K562 (cell line): ENCODE results near the gene HP1BP3. TPM values are rescaled to one million over a fixed set of nuclear protein-coding genes. Genes with fewer than 3 reads are reported as not detected.

Experiments used
- ATF7 ChIP-seq: fragments of 450-650 bp; IDR thresholded peaks from 2 replicates; pipeline ENCODE4 v1.7.1; 2014; ENCODE audit warnings: mild to moderate bottlenecking, moderate library complexity
- CREBBP ChIP-seq: IDR thresholded peaks from one replicate; pipeline ENCODE4 v1.6.1; 2012; ENCODE audit warnings: low read depth, mild to moderate bottlenecking, control low read depth, inconsistent platforms, low read length
- ETV1 ChIP-seq: fragments of 450-650 bp; conservative IDR thresholded peaks from 2 replicates; pipeline ENCODE4 v1.6.1; 2016; ENCODE audit warnings: missing genetic modification characterization, control low read depth, low read depth, missing compliant biosample characterization
- HDAC3 ChIP-seq: fragments of 450-650 bp; IDR thresholded peaks from 2 replicates; pipeline ENCODE4 v1.6.1; 2018; ENCODE audit warnings: borderline replicate concordance, mild to moderate bottlenecking, moderate library complexity; ENCODE audit not compliant: partially characterized antibody
- JUND ChIP-seq, 2 experiments: IDR thresholded peaks; 2 replicates in 1 of 2; 3 replicates in 1 of 2; pipeline ENCODE4 v1.6.1; 2011; ENCODE audit warnings: borderline replicate concordance in 2 of 2, low read depth in 2 of 2, low read length in 2 of 2, improper control_type of control experiment in 1 of 2, missing biosample characterization in 1 of 2, missing genetic modification characterization in 1 of 2, missing genetic modification reagents in 1 of 2
- MCM2 ChIP-seq: fragments of 450-650 bp; IDR thresholded peaks from 2 replicates; pipeline ENCODE4 v1.6.1; 2017; ENCODE audit warnings: low read depth, mild to moderate bottlenecking
- NCOA1 ChIP-seq: fragments of 450-650 bp; IDR thresholded peaks from 2 replicates; pipeline ENCODE4 v1.6.1; 2016; ENCODE audit warnings: low read depth
- PHB ChIP-seq: fragments of 250-450 bp; sonication (Bioruptor Pico); IDR thresholded peaks from 2 replicates; pipeline ENCODE4 v1.5.0; 2021
- PHF20 ChIP-seq: fragments of 450-650 bp; IDR thresholded peaks from 2 replicates; pipeline ENCODE4 v1.6.1; 2018; ENCODE audit not compliant: partially characterized antibody
- SMAD3 ChIP-seq: fragments of 450-650 bp; formaldehyde crosslinking; conservative IDR thresholded peaks from 2 replicates; pipeline ENCODE4 v1.4.0; 2020; ENCODE audit warnings: mild to moderate bottlenecking
- ZBED1 ChIP-seq: IDR thresholded peaks from 2 replicates; pipeline ENCODE4 v1.6.1; 2014
- ZNF23 ChIP-seq: fragments of 250-450 bp; sonication (Bioruptor Pico); IDR thresholded peaks from 2 replicates; pipeline ENCODE4 v1.4.0; 2020; ENCODE audit warnings: mild to moderate bottlenecking
- polyA plus RNA-seq, 8 experiments: library from polyadenylated mRNA; depleted of rRNA in 4 of 8; stranded (reverse) in 5 of 8; unstranded in 3 of 8; fragments of >200 nt; fragmentation: Nextera tagmentation in 2 of 8; fragmentation: Illumina TruSeq in 1 of 8; extraction: Ambion mirVana in 2 of 8; extraction: Trizol in 1 of 8; gene quantifications; 2 replicates each; pipeline versions ENCODE4 v1.2.1 to v1.2.3, GENCODE V29; 2011 to 2014; ENCODE audit warnings: inconsistent platforms in 1 of 8, missing spikeins in 1 of 8
- total RNA-seq, 7 experiments: library from RNA; depleted of rRNA in 6 of 7; stranded (reverse); fragments of >200 nt in 6 of 7; fragmentation: Illumina TruSeq in 2 of 7; extraction: Trizol in 2 of 7; gene quantifications; 2 replicates each; pipeline versions ENCODE4 v1.2.1 to v1.2.3, GENCODE V29; 2011 to 2021; ENCODE audit warnings: low replicate concordance in 1 of 7
- TF ChIP-seq, protein P1 (sequence below): fragments of 250-450 bp; sonication (Bioruptor Pico); IDR thresholded peaks from 2 replicates; pipeline ENCODE4 v1.4.0; 2020
- TF ChIP-seq, protein P2 (sequence below), 2 experiments: fragments of 150-350 bp in 1 of 2; IDR thresholded peaks; 2 replicates each; pipeline ENCODE4 v1.6.1; 2012 to 2016; ENCODE audit warnings: low read depth in 2 of 2, low read length in 2 of 2, mild to moderate bottlenecking in 1 of 2, moderate library complexity in 1 of 2
- TF ChIP-seq, protein P3 (sequence below): fragments of 250-450 bp; sonication (Bioruptor Pico); IDR thresholded peaks from 2 replicates; pipeline ENCODE4 v1.5.1; 2021; ENCODE audit warnings: mild to moderate bottlenecking

The HP1BP3 gene
- total and polyA plus RNA-seq, 9 of the 15 experiments (the other 6 are each of a cell fraction or from before 2014, with no cell fraction given): 57.3 to 513 (median 240) TPM

DNA sequence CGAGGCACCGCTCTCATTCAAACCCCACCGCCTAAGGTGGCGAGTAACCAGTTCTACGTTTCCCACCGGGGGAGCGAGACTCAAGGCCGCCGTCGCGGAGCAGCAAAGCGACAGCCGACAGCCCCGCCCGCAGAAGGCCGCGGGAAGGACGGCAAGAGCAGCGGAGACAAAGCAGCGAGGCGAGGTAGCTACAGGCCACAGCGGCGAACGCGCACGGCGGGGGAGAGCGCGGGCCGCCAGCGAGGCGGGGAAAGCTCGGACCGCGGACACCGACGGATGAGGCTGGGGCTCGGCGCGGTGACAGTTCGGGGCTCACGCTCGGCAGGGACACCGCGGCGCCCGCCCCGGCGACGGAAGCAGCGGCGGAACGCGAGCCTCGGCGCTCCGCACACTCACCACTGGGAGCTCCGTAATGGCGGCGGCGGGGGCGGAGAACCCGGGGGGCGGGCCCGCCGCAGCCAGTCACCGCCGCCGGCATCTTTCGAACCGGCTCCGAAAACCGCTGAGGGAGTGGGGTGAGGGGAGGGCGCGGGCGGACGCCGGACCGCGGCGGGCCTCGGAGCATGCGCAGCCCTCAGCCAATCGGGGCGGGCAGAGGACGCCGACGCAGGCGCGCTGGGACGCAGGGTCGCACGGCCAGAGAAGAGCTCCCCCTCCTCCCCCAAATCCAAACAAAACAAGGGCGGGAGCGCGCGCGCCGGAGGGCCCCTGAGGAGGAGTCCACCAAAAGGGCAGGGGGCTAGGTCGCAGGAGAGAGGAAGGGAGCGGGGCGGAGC, 666 bp downstream of the HP1BP3 start (continued):
- TF ChIP-seq JUND (IDR thresholded peaks at IDR 0.05; ENCODE audit: borderline replicate concordance, low read depth, low read length): 0 out of 2 replicates have a peak, but pooled peaks have one; percentile 22
- no peak; the same call in 2 of the 3 replicates for TF ChIP-seq JUND (tag; IDR thresholded peaks at IDR 0.05; ENCODE audit: borderline replicate concordance, low read depth, low read length)
- TF ChIP-seq MCM2: no peak
- 0 out of 2 replicates have a peak, but pooled peaks have one; percentile 33 for TF ChIP-seq ZBED1
- no peak for TF ChIP-seq CREBBP
- TF ChIP-seq, protein P1, sequence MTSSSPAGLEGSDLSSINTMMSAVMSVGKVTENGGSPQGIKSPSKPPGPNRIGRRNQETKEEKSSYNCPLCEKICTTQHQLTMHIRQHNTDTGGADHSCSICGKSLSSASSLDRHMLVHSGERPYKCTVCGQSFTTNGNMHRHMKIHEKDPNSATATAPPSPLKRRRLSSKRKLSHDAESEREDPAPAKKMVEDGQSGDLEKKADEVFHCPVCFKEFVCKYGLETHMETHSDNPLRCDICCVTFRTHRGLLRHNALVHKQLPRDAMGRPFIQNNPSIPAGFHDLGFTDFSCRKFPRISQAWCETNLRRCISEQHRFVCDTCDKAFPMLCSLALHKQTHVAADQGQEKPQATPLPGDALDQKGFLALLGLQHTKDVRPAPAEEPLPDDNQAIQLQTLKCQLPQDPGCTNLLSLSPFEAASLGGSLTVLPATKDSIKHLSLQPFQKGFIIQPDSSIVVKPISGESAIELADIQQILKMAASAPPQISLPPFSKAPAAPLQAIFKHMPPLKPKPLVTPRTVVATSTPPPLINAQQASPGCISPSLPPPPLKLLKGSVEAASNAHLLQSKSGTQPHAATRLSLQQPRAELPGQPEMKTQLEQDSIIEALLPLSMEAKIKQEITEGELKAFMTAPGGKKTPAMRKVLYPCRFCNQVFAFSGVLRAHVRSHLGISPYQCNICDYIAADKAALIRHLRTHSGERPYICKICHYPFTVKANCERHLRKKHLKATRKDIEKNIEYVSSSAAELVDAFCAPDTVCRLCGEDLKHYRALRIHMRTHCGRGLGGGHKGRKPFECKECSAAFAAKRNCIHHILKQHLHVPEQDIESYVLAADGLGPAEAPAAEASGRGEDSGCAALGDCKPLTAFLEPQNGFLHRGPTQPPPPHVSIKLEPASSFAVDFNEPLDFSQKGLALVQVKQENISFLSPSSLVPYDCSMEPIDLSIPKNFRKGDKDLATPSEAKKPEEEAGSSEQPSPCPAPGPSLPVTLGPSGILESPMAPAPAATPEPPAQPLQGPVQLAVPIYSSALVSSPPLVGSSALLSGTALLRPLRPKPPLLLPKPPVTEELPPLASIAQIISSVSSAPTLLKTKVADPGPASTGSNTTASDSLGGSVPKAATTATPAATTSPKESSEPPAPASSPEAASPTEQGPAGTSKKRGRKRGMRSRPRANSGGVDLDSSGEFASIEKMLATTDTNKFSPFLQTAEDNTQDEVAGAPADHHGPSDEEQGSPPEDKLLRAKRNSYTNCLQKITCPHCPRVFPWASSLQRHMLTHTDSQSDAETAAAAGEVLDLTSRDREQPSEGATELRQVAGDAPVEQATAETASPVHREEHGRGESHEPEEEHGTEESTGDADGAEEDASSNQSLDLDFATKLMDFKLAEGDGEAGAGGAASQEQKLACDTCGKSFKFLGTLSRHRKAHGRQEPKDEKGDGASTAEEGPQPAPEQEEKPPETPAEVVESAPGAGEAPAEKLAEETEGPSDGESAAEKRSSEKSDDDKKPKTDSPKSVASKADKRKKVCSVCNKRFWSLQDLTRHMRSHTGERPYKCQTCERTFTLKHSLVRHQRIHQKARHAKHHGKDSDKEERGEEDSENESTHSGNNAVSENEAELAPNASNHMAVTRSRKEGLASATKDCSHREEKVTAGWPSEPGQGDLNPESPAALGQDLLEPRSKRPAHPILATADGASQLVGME (CRISPR knock-in tag): no peak
- no peak; the same call in 1 of the 2 replicates for TF ChIP-seq NCOA1
- TF ChIP-seq HDAC3: no peak
- TF ChIP-seq, protein P2, sequence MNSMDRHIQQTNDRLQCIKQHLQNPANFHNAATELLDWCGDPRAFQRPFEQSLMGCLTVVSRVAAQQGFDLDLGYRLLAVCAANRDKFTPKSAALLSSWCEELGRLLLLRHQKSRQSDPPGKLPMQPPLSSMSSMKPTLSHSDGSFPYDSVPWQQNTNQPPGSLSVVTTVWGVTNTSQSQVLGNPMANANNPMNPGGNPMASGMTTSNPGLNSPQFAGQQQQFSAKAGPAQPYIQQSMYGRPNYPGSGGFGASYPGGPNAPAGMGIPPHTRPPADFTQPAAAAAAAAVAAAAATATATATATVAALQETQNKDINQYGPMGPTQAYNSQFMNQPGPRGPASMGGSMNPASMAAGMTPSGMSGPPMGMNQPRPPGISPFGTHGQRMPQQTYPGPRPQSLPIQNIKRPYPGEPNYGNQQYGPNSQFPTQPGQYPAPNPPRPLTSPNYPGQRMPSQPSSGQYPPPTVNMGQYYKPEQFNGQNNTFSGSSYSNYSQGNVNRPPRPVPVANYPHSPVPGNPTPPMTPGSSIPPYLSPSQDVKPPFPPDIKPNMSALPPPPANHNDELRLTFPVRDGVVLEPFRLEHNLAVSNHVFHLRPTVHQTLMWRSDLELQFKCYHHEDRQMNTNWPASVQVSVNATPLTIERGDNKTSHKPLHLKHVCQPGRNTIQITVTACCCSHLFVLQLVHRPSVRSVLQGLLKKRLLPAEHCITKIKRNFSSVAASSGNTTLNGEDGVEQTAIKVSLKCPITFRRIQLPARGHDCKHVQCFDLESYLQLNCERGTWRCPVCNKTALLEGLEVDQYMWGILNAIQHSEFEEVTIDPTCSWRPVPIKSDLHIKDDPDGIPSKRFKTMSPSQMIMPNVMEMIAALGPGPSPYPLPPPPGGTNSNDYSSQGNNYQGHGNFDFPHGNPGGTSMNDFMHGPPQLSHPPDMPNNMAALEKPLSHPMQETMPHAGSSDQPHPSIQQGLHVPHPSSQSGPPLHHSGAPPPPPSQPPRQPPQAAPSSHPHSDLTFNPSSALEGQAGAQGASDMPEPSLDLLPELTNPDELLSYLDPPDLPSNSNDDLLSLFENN (IDR thresholded peaks at IDR 0.05; ENCODE audit: low read depth in 2 of 2, low read length in 2 of 2): no peak; a peak in 1 of 4 replicates
- no peak for TF ChIP-seq PHB (CRISPR knock-in tag)
- TF ChIP-seq SMAD3 (CRISPR knock-in tag): 0 out of 2 replicates have a peak, but pooled peaks have one; percentile 29
- TF ChIP-seq PHF20: no peak
- TF ChIP-seq, protein P3, sequence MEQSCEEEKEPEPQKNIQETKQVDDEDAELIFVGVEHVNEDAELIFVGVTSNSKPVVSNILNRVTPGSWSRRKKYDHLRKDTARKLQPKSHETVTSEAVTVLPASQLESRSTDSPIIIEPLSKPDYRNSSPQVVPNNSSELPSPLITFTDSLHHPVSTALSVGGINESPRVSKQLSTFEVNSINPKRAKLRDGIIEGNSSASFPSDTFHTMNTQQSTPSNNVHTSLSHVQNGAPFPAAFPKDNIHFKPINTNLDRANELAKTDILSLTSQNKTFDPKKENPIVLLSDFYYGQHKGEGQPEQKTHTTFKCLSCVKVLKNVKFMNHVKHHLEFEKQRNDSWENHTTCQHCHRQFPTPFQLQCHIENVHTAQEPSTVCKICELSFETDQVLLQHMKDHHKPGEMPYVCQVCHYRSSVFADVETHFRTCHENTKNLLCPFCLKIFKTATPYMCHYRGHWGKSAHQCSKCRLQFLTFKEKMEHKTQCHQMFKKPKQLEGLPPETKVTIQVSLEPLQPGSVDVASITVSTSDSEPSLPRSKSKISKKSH (CRISPR knock-in tag): no peak
- no peak for TF ChIP-seq ETV1 (tag)
- TF ChIP-seq ATF7: peak; percentile 65
- TF ChIP-seq ZNF23: no peak
